ENCODE measurements around the gene KPNA6.

DNA sequence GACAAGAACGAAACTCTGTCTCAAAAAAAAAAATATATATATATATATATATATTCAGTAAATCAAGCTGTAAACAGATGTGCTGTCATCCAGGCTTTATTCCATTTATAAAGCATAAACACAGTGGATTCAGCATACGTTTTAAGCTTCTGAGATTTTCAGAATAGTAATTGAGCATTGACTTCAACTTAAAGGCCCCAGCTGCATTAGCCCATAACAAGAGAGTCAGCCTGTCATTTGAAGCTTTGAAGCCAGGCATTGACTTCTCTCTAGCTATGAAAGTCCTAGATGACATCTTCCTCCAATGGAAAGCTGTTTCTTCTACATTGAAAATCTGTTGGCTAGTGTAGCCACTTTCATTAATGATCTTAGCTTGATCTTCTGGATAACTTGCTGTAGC is 6.6 kb downstream of the KPNA6 start:
- no peak for TF ChIP-seq EZH2 (IDR thresholded peaks at IDR 0.05; ENCODE audit: low read length)
- TF ChIP-seq, protein P1, sequence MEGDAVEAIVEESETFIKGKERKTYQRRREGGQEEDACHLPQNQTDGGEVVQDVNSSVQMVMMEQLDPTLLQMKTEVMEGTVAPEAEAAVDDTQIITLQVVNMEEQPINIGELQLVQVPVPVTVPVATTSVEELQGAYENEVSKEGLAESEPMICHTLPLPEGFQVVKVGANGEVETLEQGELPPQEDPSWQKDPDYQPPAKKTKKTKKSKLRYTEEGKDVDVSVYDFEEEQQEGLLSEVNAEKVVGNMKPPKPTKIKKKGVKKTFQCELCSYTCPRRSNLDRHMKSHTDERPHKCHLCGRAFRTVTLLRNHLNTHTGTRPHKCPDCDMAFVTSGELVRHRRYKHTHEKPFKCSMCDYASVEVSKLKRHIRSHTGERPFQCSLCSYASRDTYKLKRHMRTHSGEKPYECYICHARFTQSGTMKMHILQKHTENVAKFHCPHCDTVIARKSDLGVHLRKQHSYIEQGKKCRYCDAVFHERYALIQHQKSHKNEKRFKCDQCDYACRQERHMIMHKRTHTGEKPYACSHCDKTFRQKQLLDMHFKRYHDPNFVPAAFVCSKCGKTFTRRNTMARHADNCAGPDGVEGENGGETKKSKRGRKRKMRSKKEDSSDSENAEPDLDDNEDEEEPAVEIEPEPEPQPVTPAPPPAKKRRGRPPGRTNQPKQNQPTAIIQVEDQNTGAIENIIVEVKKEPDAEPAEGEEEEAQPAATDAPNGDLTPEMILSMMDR (optimal IDR thresholded peaks at IDR 0.05 in 1 of 3, IDR thresholded peaks at IDR 0.05 in 1 of 3, conservative IDR thresholded peaks at IDR 0.05 in 1 of 3; ENCODE audit: extremely low read depth in 1 of 3, insufficient read depth in 2 of 3, low read length in 3 of 3): no peak
